Duodenal mucosa (tissue), 2 donors: ENCODE data around the gene TIPRL.
A peak's percentile ranks its signal among the peaks of the same experiment; 100 is the strongest.

Experiments
- H3K27ac ChIP-seq: one replicate; pipeline ENCODE4 v1.7.0; 2013; ENCODE audit warnings: low read depth, low read length
- H3K27me3 ChIP-seq, 2 donors: one replicate each; pipeline ENCODE4 v1.7.0; 2013; ENCODE audit warnings: low read length in 2 of 2, control low read depth in 1 of 2; ENCODE audit not compliant: insufficient read depth in 2 of 2, control insufficient read depth in 1 of 2
- H3K36me3 ChIP-seq, 2 donors: one replicate each; pipeline ENCODE4 v1.7.0; 2013; ENCODE audit warnings: low read length in 2 of 2, control low read depth in 1 of 2; ENCODE audit not compliant: insufficient read depth in 2 of 2, control insufficient read depth in 1 of 2
- H3K4me1 ChIP-seq, 2 donors: one replicate each; pipeline ENCODE4 v1.7.0; 2013; ENCODE audit warnings: low read length in 2 of 2, control low read depth in 1 of 2; ENCODE audit not compliant: insufficient read depth in 2 of 2, control insufficient read depth in 1 of 2
- H3K4me3 ChIP-seq, 2 donors: one replicate each; pipeline ENCODE4 v1.7.0; 2013; ENCODE audit warnings: low read length in 2 of 2, low read depth in 1 of 2
- H3K9ac ChIP-seq, 2 donors: one replicate each; pipeline ENCODE4 v1.7.0; 2013; ENCODE audit warnings: low read length in 2 of 2, low read depth in 1 of 2
- H3K9me3 ChIP-seq, 2 donors: one replicate each; pipeline ENCODE4 v1.7.0; 2013; ENCODE audit warnings: low read length in 2 of 2, control low read depth in 1 of 2; ENCODE audit not compliant: control insufficient read depth in 1 of 2

The TIPRL gene

DNA sequence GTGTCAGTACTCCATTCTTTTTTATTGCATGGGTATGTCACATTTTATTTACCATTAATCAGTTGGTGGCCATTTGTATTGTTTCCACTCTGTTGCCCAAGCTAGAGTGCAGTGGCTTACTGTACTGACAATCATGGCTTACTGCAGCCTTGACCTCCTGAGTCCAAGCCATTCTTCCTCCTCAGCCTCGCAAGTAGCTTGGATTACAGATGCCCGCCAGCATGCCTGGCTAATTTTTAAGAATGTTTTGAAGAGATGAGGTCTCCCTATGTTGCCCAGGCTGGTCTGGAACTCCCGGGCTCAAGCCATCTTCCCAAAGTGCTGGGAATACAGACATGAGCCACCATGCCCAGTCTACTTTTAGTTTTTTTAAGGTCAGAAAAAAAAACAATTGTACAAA, 46.2 kb downstream of the TIPRL start:
- no peaks in the 10 kb centered on the region for H3K9me3 ChIP-seq
- peaks cover 0 to 4% of the 10 kb centered on the region in 2 donors for H3K27me3 ChIP-seq
- no peak overlapping the region for H3K27ac ChIP-seq
- peaks cover 11 to 26% of the 10 kb centered on the region in 2 donors for H3K4me1 ChIP-seq
- H3K9ac ChIP-seq = no peak overlapping the region
- peaks cover 0 to 5% of the 10 kb centered on the region in 2 donors for H3K36me3 ChIP-seq
- peak overlapping the region in 1 of 2 donors; percentile 92 for H3K4me3 ChIP-seq

DNA sequence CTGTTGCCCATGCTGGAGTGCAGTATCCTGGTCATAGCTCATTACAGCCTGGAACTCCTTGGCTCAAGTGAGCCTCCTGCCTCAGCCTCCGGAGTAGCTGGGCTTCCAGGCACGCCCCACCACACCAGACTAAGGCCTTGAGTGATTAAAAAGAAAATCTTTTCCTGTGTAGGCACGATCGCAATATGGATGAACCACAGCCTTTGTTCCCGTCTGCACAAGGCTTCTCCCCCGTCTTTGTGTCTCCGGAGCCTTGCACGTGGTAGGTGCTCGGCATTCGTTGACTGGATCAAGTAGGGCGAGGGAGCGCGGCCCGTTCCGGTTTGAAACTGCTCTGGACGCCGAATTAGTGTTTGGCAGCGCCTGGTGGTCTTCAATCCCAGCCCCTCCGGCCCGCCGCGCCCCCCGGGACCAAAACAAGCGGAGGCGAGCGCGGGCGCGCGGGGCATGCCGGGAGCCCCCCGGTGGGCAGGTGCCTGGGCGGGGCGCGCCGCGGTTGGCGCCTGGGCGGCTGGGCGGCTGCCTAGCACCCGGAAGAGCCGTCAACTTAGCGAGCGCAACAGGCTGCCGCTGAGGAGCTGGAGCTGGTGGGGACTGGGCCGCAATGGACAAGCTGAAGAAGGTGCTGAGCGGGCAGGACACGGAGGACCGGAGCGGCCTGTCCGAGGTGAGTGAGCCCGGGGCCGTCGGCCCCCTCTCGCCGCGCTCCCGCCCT, 46.9 kb downstream of the TIPRL start, which contains the start of gene SFT2D2:
SFT2D2 (plus strand) TSS at position 529 of the 715 bp plus-strand sequence; CDS start at position 605, 76 bp downstream.
- Histone ChIP-seq H3K27ac (peak within 1 kb of the TSS; percentile 68), H3K4me3 (peak within 1 kb of the TSS; percentile 85 to 92), H3K4me1 (peaks cover 11 to 30% of the 10 kb centered on the region in 2 donors), H3K27me3 (peaks cover 0 to 4% of the 10 kb centered on the region in 2 donors), H3K9me3 (no peaks in the 10 kb centered on the region), H3K36me3 (peaks cover 0 to 5% of the 10 kb centered on the region in 2 donors), H3K9ac (peak within 1 kb of the TSS; percentile 81 to 84)

DNA sequence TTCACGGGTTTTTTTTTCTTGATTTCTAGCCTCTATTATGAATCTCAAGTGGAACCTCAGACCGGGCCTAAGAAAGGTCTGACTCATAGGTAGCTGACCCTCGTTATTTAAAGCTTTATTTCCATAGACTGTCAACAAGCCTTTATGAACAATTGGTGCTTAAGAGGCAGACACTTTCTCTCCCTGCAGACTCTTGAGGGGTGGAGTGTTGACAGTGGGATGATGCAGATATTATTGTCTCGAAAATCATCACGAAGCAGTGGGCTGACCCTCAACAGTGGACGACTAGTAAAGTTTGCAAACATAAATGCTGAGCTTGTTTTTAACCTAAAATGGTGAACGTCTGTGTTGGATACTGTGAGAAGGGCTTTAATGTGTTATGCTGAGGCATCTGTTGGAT, 48.9 kb downstream of the TIPRL start:
- peak overlapping the region; percentile 85 to 92 for H3K4me3 ChIP-seq
- H3K9me3 ChIP-seq = no peaks in the 10 kb centered on the region
- peaks cover 6 to 21% of the 10 kb centered on the region in 2 donors for H3K36me3 ChIP-seq
- peak overlapping the region; percentile 11 for H3K27ac ChIP-seq
- no peaks in the 10 kb centered on the region for H3K27me3 ChIP-seq
- H3K4me1 ChIP-seq = peaks cover 11 to 30% of the 10 kb centered on the region in 2 donors
- peak overlapping the region in 1 of 2 donors; percentile 5 for H3K9ac ChIP-seq

DNA sequence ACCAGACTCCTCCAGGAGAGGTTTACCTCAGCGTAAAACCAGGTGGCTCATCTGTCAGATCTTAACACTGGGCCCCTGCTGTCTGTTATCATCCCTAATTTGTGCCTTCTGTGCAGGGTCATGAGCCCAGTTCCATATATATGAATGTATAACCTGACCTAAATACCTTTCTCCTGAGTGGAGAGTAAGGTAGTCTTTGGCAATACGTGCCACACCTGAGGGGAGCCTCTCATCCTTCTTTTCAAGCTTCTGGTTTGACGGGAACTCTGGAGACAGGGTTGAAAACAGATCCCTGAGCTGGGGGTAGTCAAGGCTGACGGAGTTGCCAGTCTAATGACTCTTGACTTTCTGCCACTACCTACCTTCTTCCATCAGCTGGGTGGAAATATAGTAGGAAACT, 51.1 kb downstream of the TIPRL start:
- Histone ChIP-seq H3K27me3 (no peaks in the 10 kb centered on the region), H3K4me1 (peaks cover 15 to 28% of the 10 kb centered on the region in 2 donors), H3K9me3 (no peaks in the 10 kb centered on the region), H3K27ac (no peak overlapping the region), H3K36me3 (peaks cover 12 to 34% of the 10 kb centered on the region in 2 donors), H3K9ac (no peak overlapping the region), H3K4me3 (no peak overlapping the region)

DNA sequence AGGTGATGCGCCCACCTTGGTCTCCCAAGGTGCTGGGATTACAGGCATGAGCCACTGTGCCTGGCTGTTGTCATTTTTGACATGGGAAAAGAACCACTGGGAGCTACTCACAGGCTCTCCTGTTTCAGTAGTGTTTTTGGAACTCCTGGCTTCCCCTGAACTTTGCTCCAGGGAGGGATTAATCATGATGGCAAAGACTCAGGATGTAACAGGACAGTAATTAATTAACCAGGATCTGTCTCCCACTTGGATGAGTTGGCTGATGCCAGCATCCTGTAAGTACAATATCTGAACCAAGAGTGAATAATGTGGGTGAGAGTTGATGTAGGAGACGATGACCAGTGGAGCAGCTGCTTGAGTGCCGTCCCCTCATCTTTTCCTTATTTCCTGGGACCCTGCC, 51.9 kb downstream of the TIPRL start:
- Histone ChIP-seq H3K36me3 (peaks cover 16 to 34% of the 10 kb centered on the region in 2 donors), H3K4me1 (peaks cover 23 to 28% of the 10 kb centered on the region in 2 donors), H3K4me3 (no peak overlapping the region), H3K27ac (no peak overlapping the region), H3K27me3 (no peaks in the 10 kb centered on the region), H3K9me3 (no peaks in the 10 kb centered on the region), H3K9ac (no peak overlapping the region)

DNA sequence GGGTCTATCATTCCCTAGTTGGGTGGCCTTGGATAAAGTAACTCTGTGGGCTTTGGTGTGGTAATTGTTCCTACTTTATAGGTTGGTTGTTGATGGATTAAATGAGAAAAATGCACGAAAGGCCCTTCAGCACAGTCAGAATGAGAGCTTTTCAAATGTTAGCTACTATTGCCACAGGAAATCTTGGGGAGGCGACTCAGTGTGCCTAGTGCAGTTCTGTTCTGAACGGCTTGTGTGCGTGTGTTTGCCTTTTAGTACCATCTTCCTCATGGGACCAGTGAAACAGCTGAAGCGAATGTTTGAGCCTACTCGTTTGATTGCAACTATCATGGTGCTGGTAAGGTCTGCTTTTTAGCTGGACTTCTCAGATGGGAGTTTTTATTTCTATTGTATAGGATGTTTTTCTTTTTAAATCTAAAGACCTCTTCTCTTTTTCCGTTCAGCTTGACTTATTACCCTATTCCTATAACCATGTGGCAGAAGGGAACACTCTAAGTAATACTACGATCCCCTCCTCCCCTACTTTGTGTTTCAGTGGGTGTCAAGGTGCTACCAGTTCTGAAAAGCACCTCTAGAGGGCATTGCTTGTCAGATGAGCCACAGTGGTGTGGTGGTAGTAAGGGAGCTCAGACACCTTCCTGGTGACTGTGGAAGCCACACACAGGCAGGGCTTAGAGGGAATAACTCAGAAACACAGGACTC, 56.2 kb downstream of the TIPRL start:
- Histone ChIP-seq H3K4me3 (no peak overlapping the region), H3K27ac (no peak overlapping the region), H3K9me3 (no peaks in the 10 kb centered on the region), H3K4me1 (peaks cover 13 to 15% of the 10 kb centered on the region in 2 donors), H3K36me3 (peaks cover 21 to 59% of the 10 kb centered on the region in 2 donors), H3K9ac (no peak overlapping the region), H3K27me3 (no peaks in the 10 kb centered on the region)

DNA sequence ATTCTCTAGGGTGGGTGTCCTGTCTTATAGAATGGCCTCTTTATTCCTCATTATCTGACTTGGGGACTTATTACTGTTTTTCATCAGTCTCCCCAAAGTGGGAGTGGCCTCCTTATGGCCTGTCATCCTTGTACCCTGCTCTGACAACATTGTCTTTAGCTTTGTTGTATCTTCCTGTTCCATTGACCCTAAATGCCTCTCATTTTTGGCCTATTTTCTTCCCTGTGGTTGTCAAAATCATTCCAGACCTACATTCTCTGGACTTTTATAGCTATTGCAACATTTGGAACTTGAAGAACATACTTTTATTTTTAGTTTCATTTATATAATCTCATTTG, 56.8 kb downstream of the TIPRL start:
- H3K36me3 ChIP-seq = peaks cover 21 to 59% of the 10 kb centered on the region in 2 donors
- H3K27me3 ChIP-seq = no peaks in the 10 kb centered on the region
- H3K27ac ChIP-seq = no peak overlapping the region
- no peak overlapping the region for H3K4me3 ChIP-seq
- peaks cover 8 to 15% of the 10 kb centered on the region in 2 donors for H3K4me1 ChIP-seq
- no peaks in the 10 kb centered on the region for H3K9me3 ChIP-seq
- H3K9ac ChIP-seq = no peak overlapping the region

DNA sequence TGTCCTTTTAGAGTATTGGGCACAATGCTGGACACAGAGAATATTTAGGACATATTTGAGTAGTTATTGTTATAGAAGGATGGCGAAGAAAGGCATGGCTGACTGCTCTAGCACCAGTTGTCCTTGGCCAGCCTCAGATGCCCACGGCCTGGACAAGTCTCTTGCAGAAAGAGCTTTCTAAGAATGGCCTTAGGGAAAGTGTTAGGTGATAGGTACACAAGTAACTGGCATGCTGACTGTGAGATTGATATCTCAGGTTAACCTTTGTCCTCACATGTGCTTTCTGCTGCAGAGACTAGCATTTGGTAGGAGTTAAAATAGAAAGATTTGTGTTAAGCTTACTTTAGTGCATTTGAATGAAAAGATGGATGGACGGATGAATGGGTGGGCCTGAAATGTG, 57.2 kb downstream of the TIPRL start:
- no peak overlapping the region for H3K27ac ChIP-seq
- H3K9me3 ChIP-seq = no peaks in the 10 kb centered on the region
- no peak overlapping the region for H3K4me3 ChIP-seq
- peaks cover 21 to 58% of the 10 kb centered on the region in 2 donors for H3K36me3 ChIP-seq
- no peaks in the 10 kb centered on the region for H3K27me3 ChIP-seq
- H3K4me1 ChIP-seq = peaks cover 8 to 15% of the 10 kb centered on the region in 2 donors
- H3K9ac ChIP-seq = no peak overlapping the region

DNA sequence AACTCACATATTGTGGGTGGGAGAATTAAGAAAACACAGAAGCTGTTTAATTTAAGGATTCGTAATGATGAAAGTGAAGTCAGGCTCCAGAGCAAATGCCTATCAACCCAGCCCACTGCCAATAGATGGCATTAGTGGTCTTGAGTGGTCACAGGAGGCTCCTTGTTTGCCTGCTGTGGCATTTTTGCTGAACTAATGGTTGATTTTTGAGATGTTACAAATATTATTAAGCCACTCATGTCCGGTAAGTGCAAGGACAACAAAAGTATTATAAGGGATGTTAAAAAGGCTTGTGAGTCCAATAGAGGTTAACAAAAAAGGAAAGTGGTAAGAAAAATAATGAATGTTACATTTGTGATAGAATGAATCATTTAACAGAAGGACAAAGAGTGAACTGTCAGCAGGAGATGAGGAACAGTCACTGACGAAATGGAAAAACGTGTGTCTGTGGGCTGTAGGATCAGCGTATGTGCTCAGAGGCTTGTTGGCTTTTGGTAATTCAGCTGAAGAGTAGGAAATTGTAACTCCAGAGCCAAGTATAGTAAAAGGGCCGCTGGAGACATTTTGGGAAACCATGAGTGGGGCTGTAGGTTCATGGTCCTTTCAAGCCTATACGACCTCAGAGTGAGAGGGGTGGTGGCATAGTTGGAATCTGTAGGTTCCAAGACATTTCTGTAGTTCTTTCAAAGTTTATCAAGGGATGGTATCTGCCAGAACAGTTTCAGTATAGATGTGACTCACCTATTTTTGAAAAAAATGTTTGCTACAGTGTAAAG, 58.3 kb downstream of the TIPRL start:
- H3K4me1 ChIP-seq = peaks cover 8 to 15% of the 10 kb centered on the region in 2 donors
- H3K27me3 ChIP-seq = no peaks in the 10 kb centered on the region
- H3K27ac ChIP-seq = no peak overlapping the region
- no peaks in the 10 kb centered on the region for H3K9me3 ChIP-seq
- peaks cover 22 to 55% of the 10 kb centered on the region in 2 donors for H3K36me3 ChIP-seq
- H3K4me3 ChIP-seq = no peak overlapping the region
- no peak overlapping the region for H3K9ac ChIP-seq

DNA sequence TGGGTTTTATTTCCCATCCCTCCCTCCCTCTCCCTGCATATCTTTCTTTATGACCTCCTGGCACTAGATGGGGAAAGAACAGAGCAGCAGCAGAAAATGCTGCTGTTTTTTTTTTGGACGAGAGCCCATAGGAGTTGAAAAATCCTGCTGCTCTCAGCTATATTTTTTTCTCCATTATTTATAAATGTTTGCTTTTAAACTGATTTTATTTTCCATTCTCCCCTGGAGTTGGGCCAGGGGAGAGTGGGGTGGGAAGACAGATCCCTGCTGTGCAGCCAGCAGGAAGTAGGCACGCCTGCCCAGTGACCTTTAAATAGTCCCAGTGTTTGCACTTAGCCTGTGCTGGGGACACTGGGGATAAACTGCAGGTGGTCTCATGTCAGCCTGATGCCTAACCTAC, 64.4 kb downstream of the TIPRL start:
- no peaks in the 10 kb centered on the region for H3K9me3 ChIP-seq
- H3K27ac ChIP-seq = peak overlapping the region; percentile 22
- peaks cover 17 to 56% of the 10 kb centered on the region in 2 donors for H3K36me3 ChIP-seq
- peaks cover 11% of the 10 kb centered on the region in 2 donors for H3K4me1 ChIP-seq
- no peaks in the 10 kb centered on the region for H3K27me3 ChIP-seq
- no peak overlapping the region for H3K4me3 ChIP-seq
- no peak overlapping the region for H3K9ac ChIP-seq
